ENCODE data around the gene SNTA1.
"Not testable (repeated sequence)": the region's sequence is repeated elsewhere in the genome, so short reads cannot be mapped to it uniquely, and the experiment has no call there.

The SNTA1 gene

DNA sequence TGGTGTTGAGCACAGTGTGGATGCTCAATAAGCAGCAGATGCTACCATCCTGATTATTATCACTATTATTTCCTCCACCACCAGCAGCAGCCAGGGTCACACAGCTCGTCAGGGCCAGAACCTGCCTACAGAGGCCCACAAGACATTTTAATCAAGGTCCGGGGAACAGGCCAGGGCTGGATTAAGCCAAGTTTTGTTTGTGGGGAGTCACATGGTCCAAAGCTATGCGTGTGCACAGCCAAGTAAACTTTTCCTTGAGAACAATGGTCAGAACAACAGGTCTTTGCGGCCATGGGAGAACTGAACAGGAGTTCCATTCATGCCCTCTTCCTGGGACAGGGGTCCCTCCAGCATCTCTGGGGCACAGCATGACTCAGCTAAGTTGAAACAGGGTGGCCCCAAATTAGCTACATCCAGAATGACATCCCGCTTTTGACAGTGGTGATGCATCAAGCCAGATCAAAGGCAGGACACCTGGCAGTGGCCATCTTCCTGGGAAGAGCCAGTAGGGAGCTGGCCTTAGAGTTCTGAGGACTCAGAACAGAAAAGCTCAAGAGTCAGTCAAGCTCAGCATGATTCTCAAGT is 11.7 kb downstream of the SNTA1 start:
- DNase-seq (ENCODE audit: low read depth, low spot score): peak; percentile 73

GRCh38 chr20:33423875-33424274 is 19.7 kb downstream of the SNTA1 start:
- DNase-seq (ENCODE audit: low read depth, low spot score): not testable (repeated sequence)

GRCh38 chr20:33423141-33423834 is 20.3 kb downstream of the SNTA1 start:
- peak; percentile 81 for DNase-seq (ENCODE audit: low read depth, low spot score)

GRCh38 chr20:33419140-33419974 is 24.2 kb downstream of the SNTA1 start:
- DNase-seq (ENCODE audit: low read depth, low spot score): no peak

DNA sequence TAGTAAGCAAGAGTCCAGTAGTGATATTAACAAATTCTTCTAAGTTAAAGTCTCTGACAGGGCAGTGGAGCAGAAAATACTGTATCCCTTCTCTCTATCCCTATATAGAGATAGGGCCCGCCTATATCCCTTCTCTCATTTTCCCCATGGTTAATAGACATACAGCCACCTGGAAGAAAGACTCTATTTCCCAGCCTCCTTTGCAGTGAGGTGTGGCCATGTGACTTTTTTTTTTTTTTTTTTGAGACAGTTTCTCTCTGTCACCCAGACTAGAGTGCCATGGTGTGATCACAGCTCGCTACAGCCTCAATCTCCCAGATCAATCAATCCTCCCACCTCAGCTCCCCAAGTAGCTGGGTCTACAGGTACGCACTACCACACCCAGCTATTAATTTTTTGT is 25.5 kb downstream of the SNTA1 start:
- no peak for DNase-seq (ENCODE audit: low read depth, low spot score)

DNA sequence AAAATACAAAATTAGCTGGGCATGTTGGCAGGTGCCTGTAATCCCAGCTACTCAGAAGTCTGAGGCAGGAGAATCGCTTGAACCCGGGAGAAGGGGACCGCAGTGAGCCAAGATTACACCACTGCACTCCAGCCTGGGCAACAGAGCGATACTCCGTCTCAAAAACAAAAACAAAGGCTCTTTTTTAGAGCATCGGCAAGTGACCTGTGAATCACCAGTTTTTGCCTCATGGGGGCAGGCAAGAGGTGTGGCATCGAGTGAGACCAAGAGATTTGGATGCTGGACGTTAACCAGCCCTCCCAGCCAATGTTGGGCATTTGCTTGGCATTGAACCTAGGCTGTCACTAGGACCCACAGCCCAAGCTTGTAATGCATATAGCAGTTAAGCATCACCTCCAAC is 27.6 kb downstream of the SNTA1 start:
- DNase-seq (ENCODE audit: low read depth, low spot score): peak; percentile 60

DNA sequence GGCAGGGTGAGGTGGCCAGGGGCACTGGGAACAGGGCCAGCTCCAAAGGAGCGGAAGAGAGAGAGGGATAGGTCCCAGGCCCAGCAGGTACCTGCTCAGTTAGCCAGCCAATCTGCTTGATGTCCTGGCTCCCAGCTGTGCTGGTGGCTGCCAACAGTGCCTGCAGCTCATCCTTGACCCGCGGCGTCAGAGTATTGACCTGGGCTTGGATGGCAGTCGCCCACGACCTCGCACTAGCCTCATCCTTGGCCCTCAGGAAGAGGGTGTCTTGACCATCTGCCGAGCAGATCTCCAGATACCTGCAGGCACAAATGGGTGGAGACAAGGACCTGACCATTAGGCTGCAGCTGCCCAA is 31.1 kb downstream of the SNTA1 start:
- no peak for DNase-seq (ENCODE audit: low read depth, low spot score)

DNA sequence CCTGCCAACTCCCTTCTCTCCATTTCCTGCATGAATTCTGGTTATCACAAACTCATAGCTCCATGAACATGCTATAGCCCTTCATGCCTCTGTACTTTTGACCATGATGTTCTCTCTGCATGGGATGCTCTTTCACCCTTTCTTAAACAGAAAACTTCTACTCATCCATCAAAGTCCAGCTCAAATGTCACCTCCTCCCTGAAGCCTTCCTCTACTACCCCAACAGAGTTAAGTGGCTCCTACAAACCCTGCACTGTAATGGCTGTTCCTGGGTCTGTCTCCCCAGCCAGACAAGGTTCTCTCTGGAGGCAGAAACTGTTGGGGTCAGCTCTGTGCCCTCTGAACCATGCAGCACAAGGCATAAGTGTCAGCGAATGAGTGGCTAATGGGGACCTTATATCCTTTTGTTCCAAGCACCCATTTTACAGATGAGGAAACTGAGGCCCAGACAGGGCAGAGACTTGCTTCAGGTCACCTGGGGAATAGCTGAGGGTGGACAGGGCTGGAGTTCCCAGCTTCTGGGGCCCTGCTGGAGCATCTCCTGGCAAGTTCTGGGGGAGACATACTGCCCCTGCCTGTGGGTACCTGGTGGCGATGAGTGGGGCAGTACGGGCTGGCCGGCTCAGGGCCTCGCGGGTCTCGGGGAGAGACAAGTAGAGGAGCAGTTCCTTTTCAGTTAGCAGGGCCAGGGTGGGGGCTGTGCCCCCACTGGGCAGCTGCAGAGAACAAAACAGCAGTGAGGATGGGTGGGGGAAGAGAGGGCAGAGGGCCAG is 31.7 kb downstream of the SNTA1 start:
- DNase-seq (ENCODE audit: low read depth, low spot score): no peak

GRCh38 chr20:33411242-33411641 is 32.3 kb downstream of the SNTA1 start:
- no peak for DNase-seq (ENCODE audit: low read depth, low spot score)

GRCh38 chr20:33410081-33410742 is 33.4 kb downstream of the SNTA1 start:
- no peak for DNase-seq (ENCODE audit: low read depth, low spot score)

- no peak for DNase-seq (ENCODE audit: low read depth, low spot score)
These were observed 34.6 kb downstream of the SNTA1 start for GRCh38 chr20:33408716-33409654.

DNA sequence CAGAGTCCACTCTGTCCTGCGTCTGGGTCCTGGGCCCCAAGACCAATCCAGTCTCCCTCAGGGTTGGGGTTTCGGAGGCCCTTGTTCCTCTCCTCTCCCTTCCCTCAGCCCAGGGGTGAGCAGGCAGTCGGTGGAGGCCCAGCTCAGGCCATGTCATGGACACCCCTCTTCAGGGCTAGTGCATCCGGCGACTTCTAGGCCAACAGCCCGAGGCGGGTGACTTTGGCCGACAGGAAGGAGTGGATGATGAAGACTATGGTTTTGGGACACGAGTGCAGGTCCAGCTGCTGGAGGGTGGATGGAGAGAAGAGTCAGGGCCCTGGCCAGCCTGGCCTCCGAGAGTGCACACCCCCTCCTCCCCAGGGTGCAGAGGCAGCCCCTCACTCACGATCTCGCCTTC is 35.2 kb downstream of the SNTA1 start:
- no peak for DNase-seq (ENCODE audit: low read depth, low spot score)

DNA sequence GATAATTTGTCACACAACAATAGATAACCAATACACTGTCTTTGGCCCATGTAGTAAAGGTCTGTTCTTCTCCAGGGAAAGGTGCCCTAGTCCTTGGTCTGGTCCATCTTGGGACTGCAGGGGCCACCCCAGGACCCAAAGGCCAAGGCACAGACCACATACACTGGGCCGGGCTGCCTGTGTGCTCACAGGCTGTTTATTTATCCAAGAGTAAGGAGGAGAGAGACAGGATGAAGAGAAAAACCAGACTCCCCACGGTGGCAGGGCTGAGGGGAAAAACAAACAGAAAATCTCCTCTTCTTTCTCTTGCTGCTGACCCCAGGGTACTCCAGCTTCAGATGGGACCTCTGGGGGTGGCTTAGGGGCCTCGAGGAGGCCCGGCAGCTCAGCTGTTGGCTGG is 35.8 kb downstream of the SNTA1 start:
- no peak for DNase-seq (ENCODE audit: low read depth, low spot score)

GRCh38 chr20:33407251-33407650 is 36.3 kb downstream of the SNTA1 start:
- peak; percentile 44 for DNase-seq (ENCODE audit: low read depth, low spot score)

- DNase-seq (ENCODE audit: low read depth, low spot score): no peak
These were observed 39.3 kb downstream of the SNTA1 start for GRCh38 chr20:33404281-33404680.

DNA sequence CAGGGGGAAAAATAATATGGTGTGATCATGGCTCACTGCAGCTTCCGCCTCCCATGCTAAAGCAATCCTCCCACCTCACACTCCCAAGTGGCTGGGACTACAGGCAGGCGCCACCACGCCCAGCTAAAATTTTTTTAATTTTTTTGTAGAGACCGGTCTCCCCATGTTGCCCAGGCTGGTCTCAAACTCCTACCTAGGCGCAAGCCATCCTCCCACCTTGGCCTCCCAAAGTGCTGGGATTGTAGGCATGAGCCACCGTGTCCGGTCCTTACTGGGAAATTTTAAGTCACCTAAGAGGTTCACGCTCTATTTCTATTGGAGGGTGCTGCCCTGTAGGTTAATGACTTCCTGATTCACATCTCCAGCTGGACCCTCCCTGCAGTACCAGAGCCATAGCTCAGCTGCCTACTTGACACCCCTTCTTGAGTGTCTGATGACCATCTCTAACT is 41.6 kb downstream of the SNTA1 start:
- peak; percentile 11 for DNase-seq (ENCODE audit: low read depth, low spot score)

GRCh38 chr20:33401184-33401920 is 42.2 kb downstream of the SNTA1 start, which contains the start of gene CDK5RAP1:
CDK5RAP1 (minus strand) TSS chr20:33401519; CDS start chr20:33397064, 4,455 bp downstream.
- peak; percentile 95 for DNase-seq (ENCODE audit: low read depth, low spot score)

DNA sequence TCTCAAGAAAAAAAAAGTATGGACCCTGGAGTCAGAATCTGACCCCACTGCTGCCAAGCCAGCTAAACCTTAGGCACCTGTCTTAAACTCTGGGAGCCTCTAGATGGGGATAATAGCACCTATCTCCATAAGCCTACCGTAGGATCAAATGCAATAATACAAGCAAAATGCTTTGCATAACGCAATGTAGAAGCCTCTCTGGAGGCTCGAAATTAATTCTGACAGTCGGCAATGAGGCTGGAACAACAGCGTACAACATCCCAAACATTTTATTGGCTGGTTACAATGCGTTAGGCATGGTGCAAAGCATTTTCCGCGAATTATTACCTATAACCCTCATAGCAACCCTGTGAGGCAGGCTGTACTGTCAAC is 42.8 kb downstream of the SNTA1 start:
- peak; percentile 20 for DNase-seq (ENCODE audit: low read depth, low spot score)

GRCh38 chr20:33399924-33400323 is 43.6 kb downstream of the SNTA1 start:
- no peak for DNase-seq (ENCODE audit: low read depth, low spot score)

GRCh38 chr20:33394718-33395117 is 48.8 kb downstream of the SNTA1 start:
- DNase-seq (ENCODE audit: low read depth, low spot score): no peak
